Measurements from ENCODE around the gene RCSD1.
"Not testable (repeated sequence)": the region's sequence is repeated elsewhere in the genome, so short reads cannot be mapped to it uniquely, and the experiment has no call there.

The RCSD1 gene

GRCh38 chr1:167629681-167630567 lies at the start of gene RCSD1:
Gene RCSD1 (plus strand): TSS chr1:167630232. CDS start chr1:167630424, 192 bp downstream.
- DNase-seq, result peak; percentile 49

GRCh38 chr1:167582064-167582463 lies 48.0 kb upstream of the RCSD1 start:
- no peak for DNase-seq

GRCh38 chr1:167582722-167583121 lies 47.3 kb upstream of the RCSD1 start:
- DNase-seq, result no peak

GRCh38 chr1:167584581-167584980 lies 45.5 kb upstream of the RCSD1 start:
- DNase-seq, result no peak

GRCh38 chr1:167587342-167587741 lies 42.7 kb upstream of the RCSD1 start:
- no peak for DNase-seq

- DNase-seq, result no peak
Measured at GRCh38 chr1:167587872-167588271, 42.2 kb upstream of the RCSD1 start.

- DNase-seq, result no peak
Measured at GRCh38 chr1:167588361-167588760, 41.7 kb upstream of the RCSD1 start.

GRCh38 chr1:167592475-167592874 lies 37.6 kb upstream of the RCSD1 start:
- no peak for DNase-seq

GRCh38 chr1:167593860-167594259 lies 36.2 kb upstream of the RCSD1 start:
- no peak for DNase-seq

GRCh38 chr1:167594822-167595221 lies 35.2 kb upstream of the RCSD1 start:
- DNase-seq, result no peak

GRCh38 chr1:167599957-167600581 lies 30.0 kb upstream of the RCSD1 start:
- peak; percentile 58 for DNase-seq

GRCh38 chr1:167601442-167602383 lies 28.3 kb upstream of the RCSD1 start:
- DNase-seq, result no peak

GRCh38 chr1:167602840-167603239 lies 27.2 kb upstream of the RCSD1 start:
- no peak for DNase-seq

- no peak for DNase-seq
Measured at GRCh38 chr1:167605576-167605975, 24.5 kb upstream of the RCSD1 start.

- DNase-seq, result no peak
Measured at GRCh38 chr1:167611983-167612382, 18.0 kb upstream of the RCSD1 start.

GRCh38 chr1:167612587-167613385 lies 17.2 kb upstream of the RCSD1 start:
- DNase-seq, result no peak

GRCh38 chr1:167613984-167614383 lies 16.0 kb upstream of the RCSD1 start:
- not testable (repeated sequence) for DNase-seq

GRCh38 chr1:167614851-167615250 lies 15.2 kb upstream of the RCSD1 start:
- no peak for DNase-seq

GRCh38 chr1:167616521-167616920 lies 13.5 kb upstream of the RCSD1 start:
- no peak for DNase-seq

GRCh38 chr1:167617153-167618147 lies 12.6 kb upstream of the RCSD1 start:
- DNase-seq, result no peak

GRCh38 chr1:167618366-167618765 lies 11.7 kb upstream of the RCSD1 start:
- DNase-seq, result no peak
